ENCODE data around the gene LSM12. TPM values are rescaled to one million over a fixed set of nuclear protein-coding genes. Genes with fewer than 3 reads are reported as not detected.

LSM12 gene
- total and polyA plus RNA-seq, 2 donors (not counting 3 experiments of a cell fraction or from before 2014, with no cell fraction given) = 36.5 to 68.9 TPM

DNA sequence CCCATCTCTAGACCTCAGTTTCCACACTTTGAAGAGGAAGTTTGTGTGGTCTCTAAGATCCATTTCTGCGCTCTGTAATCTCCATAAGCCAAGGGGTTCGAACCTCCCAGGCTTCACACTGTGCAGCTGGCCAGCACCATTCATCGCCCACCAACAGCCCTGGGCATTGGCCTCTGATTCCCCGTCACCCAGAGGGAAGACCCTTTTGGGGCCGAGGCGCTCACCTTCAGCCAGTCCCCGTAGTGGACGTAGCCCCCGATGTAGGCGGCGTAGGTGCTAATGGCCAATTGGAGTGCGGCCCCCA lies 52.4 kb downstream of the LSM12 start:
- Histone ChIP-seq H3K4me1 (ENCODE audit: control insufficient read depth, extremely low read depth, insufficient read depth, low read length) (peaks cover 5% of the 10 kb centered on the region), H3K9ac (replicated peaks; ENCODE audit: extremely low read depth, insufficient read depth, low read length) (peak overlapping the region; percentile 47), H2AFZ (ENCODE audit: low read depth, low read length) (peak overlapping the region; percentile 5), H3K4me2 (ENCODE audit: insufficient read depth, low read length) (peak overlapping the region; percentile 10), H3K79me2 (ENCODE audit: control insufficient read depth, insufficient read depth, low read length) (no peaks in the 10 kb centered on the region), H3K4me3 (replicated peaks in 1 of 3; ENCODE audit: insufficient read depth in 1 of 3, low read depth in 1 of 3, low read length in 3 of 3) (peak overlapping the region; percentile 29 to 68 (median 67)), H3K27ac (ENCODE audit: insufficient read depth, low read depth, low read length) (no peak overlapping the region), H4K20me1 (replicated peaks; ENCODE audit: control insufficient read depth, extremely low read depth, insufficient read depth, low read length) (no peaks in the 10 kb centered on the region), H3K9me3 (replicated peaks; ENCODE audit: control insufficient read depth, insufficient read depth, low read length) (no peaks in the 10 kb centered on the region), H3K36me3 (ENCODE audit: control insufficient read depth in 2 of 2, extremely low read depth in 1 of 2, insufficient read depth in 2 of 2, low read length in 2 of 2) (no peaks in the 10 kb centered on the region), H3K9me1 (replicated peaks; ENCODE audit: control insufficient read depth, extremely low read depth, insufficient read depth, low read length) (no peaks in the 10 kb centered on the region), H3K27me3 (ENCODE audit: control insufficient read depth in 2 of 2, insufficient read depth in 2 of 2, low read length in 2 of 2) (no peaks in the 10 kb centered on the region)
- no TSS peak for BruUV-seq (replicated peaks)
- TF ChIP-seq, protein P1, sequence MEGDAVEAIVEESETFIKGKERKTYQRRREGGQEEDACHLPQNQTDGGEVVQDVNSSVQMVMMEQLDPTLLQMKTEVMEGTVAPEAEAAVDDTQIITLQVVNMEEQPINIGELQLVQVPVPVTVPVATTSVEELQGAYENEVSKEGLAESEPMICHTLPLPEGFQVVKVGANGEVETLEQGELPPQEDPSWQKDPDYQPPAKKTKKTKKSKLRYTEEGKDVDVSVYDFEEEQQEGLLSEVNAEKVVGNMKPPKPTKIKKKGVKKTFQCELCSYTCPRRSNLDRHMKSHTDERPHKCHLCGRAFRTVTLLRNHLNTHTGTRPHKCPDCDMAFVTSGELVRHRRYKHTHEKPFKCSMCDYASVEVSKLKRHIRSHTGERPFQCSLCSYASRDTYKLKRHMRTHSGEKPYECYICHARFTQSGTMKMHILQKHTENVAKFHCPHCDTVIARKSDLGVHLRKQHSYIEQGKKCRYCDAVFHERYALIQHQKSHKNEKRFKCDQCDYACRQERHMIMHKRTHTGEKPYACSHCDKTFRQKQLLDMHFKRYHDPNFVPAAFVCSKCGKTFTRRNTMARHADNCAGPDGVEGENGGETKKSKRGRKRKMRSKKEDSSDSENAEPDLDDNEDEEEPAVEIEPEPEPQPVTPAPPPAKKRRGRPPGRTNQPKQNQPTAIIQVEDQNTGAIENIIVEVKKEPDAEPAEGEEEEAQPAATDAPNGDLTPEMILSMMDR (IDR thresholded peaks at IDR 0.05; ENCODE audit: extremely low read depth in 1 of 2, insufficient read depth in 1 of 2, low read depth in 1 of 2, low read length in 2 of 2) = no peak
- TF ChIP-seq FOS (IDR thresholded peaks at IDR 0.05; ENCODE audit: borderline replicate concordance, insufficient read depth, low read length) (no peak), EZH2 (IDR thresholded peaks at IDR 0.05; ENCODE audit: borderline replicate concordance, low read depth, low read length, severe bottlenecking) (no peak), MYC (IDR thresholded peaks at IDR 0.05; ENCODE audit: low read depth, low read length) (no peak), POLR2A (IDR thresholded peaks at IDR 0.05; ENCODE audit: low read depth, low read length) (no peak), POLR2AphosphoS5 (IDR thresholded peaks at IDR 0.05; ENCODE audit: insufficient read depth, low read depth, low read length) (no peak)
- TF ChIP-seq, protein P2, sequence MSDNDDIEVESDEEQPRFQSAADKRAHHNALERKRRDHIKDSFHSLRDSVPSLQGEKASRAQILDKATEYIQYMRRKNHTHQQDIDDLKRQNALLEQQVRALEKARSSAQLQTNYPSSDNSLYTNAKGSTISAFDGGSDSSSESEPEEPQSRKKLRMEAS (IDR thresholded peaks at IDR 0.05; ENCODE audit: insufficient read depth, insufficient read length) = no peak
- intact Hi-C loops (cut with micrococcal nuclease) (loop anchor here (1.0 to 2.0 kb wide), 2 partner anchors 8 to 57 kb away; partner anchors contain the start of gene G6PC3), dilution Hi-C loops (cut with MboI; ENCODE audit: extremely low pct_ligation_motif_present, low sequenced_read_pairs) (no loop called here)
- DNase-seq (ENCODE audit: low read depth, low spot score) (no peak), FAIRE-seq (peak; percentile 59)
- ChIA-PET POLR2A (no interaction called here), CTCF (interaction anchor here (1.1 kb wide), 2 partner anchors 27 to 70 kb away, joined by 4 to 7 read pairs; no protein-coding TSS in a partner anchor)
